HAP-1 (cell line): ENCODE measurements around the gene BMAL2.

Experiments used
- DNase-seq, 2 experiments: peaks; one replicate each; pipeline ENCODE4 v3.0.0-alpha.2; 2016 to 2020; ENCODE audit warnings: low spot score in 2 of 2
- H3K27me3 ChIP-seq: fragments of 250-450 bp; sonication (Bioruptor Pico); 2 replicates; pipeline ENCODE4 v1.5.1; 2020; ENCODE audit warnings: low read depth, mild to moderate bottlenecking, moderate library complexity
- H3K36me3 ChIP-seq: fragments of 250-450 bp; sonication (Bioruptor Pico); replicated peaks from 2 replicates; pipeline ENCODE4 v1.5.1; 2020; ENCODE audit warnings: mild to moderate bottlenecking
- H3K4me1 ChIP-seq: fragments of 250-450 bp; sonication (Bioruptor Pico); 2 replicates; pipeline ENCODE4 v1.5.1; 2020; ENCODE audit warnings: mild to moderate bottlenecking
- H3K4me3 ChIP-seq: fragments of 250-450 bp; sonication (Bioruptor Pico); 2 replicates; pipeline ENCODE4 v1.5.1; 2020; ENCODE audit warnings: mild to moderate bottlenecking, moderate library complexity
- H3K9me3 ChIP-seq: fragments of 250-450 bp; sonication (Bioruptor Pico); 2 replicates; pipeline ENCODE4 v1.5.1; 2020; ENCODE audit warnings: mild to moderate bottlenecking, moderate library complexity
- in situ Hi-C: fragments of 300-500 bp; cut with MboI; formaldehyde crosslinking; loops from 3 replicates; pipeline ENCODE4 v1.14.3; 2020; ENCODE audit warnings: low sequenced_read_pairs, inconsistent platforms, mixed read lengths

BMAL2 gene

GRCh38 chr12:27332714-27333402 lies at the start of gene BMAL2:
Gene BMAL2 (plus strand): TSS chr12:27332836. CDS start chr12:27333073, 237 bp downstream.
- Histone ChIP-seq H3K27me3 (no peaks in the 10 kb centered on the region), H3K4me1 (peaks cover 21% of the 10 kb centered on the region), H3K36me3 (no peaks in the 10 kb centered on the region), H3K9me3 (no peaks in the 10 kb centered on the region), H3K4me3 (peak within 1 kb of the TSS; percentile 52)
- peak; percentile 70 to 81 for DNase-seq
- in situ Hi-C loops, result no loop called here

- H3K27me3 ChIP-seq, result no peaks in the 10 kb centered on the region
- no peak overlapping the region for H3K4me3 ChIP-seq
- no peak for DNase-seq
- in situ Hi-C loops, result no loop called here
- H3K36me3 ChIP-seq, result no peaks in the 10 kb centered on the region
- no peaks in the 10 kb centered on the region for H3K9me3 ChIP-seq
- H3K4me1 ChIP-seq, result no peaks in the 10 kb centered on the region
Observed at GRCh38 chr12:27284021-27284420, 48.6 kb upstream of the BMAL2 start.

- in situ Hi-C loops, result no loop called here
- Histone ChIP-seq H3K36me3 (no peaks in the 10 kb centered on the region), H3K27me3 (no peaks in the 10 kb centered on the region), H3K4me1 (no peaks in the 10 kb centered on the region), H3K4me3 (no peak overlapping the region), H3K9me3 (no peaks in the 10 kb centered on the region)
- DNase-seq, result no peak
Observed at GRCh38 chr12:27284751-27285150, 47.9 kb upstream of the BMAL2 start.

DNA sequence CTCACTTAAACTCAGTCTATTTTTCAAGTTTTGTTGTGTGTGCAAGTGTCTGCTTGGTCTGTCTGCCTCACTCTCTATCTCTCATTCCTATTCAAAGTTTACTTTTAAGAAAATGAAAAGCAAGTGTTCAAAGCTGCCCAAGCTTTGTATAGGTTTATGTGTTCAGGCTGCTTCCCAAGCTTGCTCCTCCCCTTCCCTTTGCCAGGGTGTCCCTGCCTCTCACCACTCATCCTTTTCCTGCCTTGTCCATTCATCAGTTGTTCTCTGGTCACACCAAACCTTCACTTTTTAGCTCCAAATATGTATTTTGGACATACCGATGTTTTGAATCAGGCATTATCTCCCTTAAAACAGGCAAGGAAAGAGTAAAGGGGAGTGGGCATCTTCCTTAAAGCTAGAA lies 47.2 kb upstream of the BMAL2 start:
- H3K4me1 ChIP-seq, result peaks cover 2% of the 10 kb centered on the region
- H3K27me3 ChIP-seq, result no peaks in the 10 kb centered on the region
- no peaks in the 10 kb centered on the region for H3K36me3 ChIP-seq
- no peak overlapping the region for H3K4me3 ChIP-seq
- H3K9me3 ChIP-seq, result no peaks in the 10 kb centered on the region
- DNase-seq, result no peak
- in situ Hi-C loops, result no loop called here

GRCh38 chr12:27289414-27289813 lies 43.2 kb upstream of the BMAL2 start:
- Histone ChIP-seq H3K9me3 (no peaks in the 10 kb centered on the region), H3K4me1 (peaks cover 39% of the 10 kb centered on the region), H3K27me3 (no peaks in the 10 kb centered on the region), H3K36me3 (no peaks in the 10 kb centered on the region), H3K4me3 (no peak overlapping the region)
- no peak for DNase-seq
- in situ Hi-C loops, result no loop called here

DNA sequence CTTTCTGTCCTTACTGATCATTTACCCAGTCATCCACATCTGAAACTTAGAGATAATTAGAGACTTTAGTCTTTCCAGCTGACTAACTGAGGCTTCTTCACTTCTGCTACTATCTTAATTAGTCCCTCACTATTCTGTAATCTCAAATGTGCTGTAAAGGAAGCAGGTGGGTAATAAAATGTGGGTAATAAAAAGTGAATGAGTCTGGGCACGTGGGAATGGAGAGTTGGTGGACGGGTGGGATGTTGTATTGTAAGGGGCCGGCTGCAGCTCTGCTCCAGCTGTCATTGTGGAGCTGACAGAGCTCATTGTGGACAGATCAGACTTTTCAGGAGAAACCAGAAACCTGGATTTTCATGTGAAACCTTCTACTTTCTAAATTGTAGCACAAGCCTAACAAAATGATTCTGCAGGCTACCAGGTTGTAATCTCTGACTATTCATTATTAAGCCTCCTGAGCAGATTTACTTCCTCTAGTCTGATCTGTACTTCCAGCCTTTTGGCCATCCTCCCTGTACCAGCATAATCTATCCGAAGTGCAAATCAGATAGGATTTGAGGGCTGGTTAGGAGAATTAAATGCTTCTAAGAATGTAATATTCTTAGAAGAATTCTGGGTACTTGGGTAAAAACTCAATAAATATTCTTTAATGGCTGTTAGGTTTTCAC lies 42.0 kb upstream of the BMAL2 start:
- H3K27me3 ChIP-seq, result no peaks in the 10 kb centered on the region
- in situ Hi-C loops, result loop anchor here (10.0 kb wide), 1 partner anchor 46 kb away; the partner anchor contains the start of gene STK38L
- H3K4me3 ChIP-seq, result no peak overlapping the region
- H3K4me1 ChIP-seq, result peaks cover 43% of the 10 kb centered on the region
- H3K9me3 ChIP-seq, result no peaks in the 10 kb centered on the region
- no peaks in the 10 kb centered on the region for H3K36me3 ChIP-seq
- DNase-seq, result no peak

- Histone ChIP-seq H3K27me3 (no peaks in the 10 kb centered on the region), H3K4me3 (no peak overlapping the region), H3K36me3 (no peaks in the 10 kb centered on the region), H3K9me3 (no peaks in the 10 kb centered on the region), H3K4me1 (peaks cover 43% of the 10 kb centered on the region)
- in situ Hi-C loops, result loop anchor here (10.0 kb wide), 1 partner anchor 47 kb away; the partner anchor contains the start of gene STK38L
- peak in 1 of 2 experiments; percentile 78 for DNase-seq
Observed at GRCh38 chr12:27291862-27292261, 40.8 kb upstream of the BMAL2 start.

DNA sequence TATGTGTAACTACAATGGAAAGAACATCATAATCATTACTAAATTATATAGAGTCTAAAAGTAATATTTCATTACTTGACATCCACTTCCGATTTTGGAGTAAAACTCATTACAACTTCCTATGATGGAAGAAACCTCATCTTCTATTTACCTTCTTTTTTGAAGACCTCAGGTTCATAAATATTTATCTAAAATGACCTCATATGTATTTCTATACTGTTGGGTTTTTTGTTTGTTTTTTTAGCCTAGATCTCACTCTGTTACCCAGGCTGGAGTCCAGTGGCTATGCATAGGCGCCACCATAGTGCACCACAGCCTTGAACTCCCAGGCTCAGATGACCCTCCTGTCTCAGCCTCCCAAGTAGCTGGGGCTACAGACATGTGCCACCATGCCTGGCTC lies 39.9 kb upstream of the BMAL2 start:
- in situ Hi-C loops, result loop anchor here (10.0 kb wide), 1 partner anchor 48 kb away; the partner anchor contains the start of gene STK38L
- Histone ChIP-seq H3K36me3 (no peaks in the 10 kb centered on the region), H3K4me3 (no peak overlapping the region), H3K27me3 (no peaks in the 10 kb centered on the region), H3K9me3 (no peaks in the 10 kb centered on the region), H3K4me1 (peaks cover 43% of the 10 kb centered on the region)
- no peak for DNase-seq

DNA sequence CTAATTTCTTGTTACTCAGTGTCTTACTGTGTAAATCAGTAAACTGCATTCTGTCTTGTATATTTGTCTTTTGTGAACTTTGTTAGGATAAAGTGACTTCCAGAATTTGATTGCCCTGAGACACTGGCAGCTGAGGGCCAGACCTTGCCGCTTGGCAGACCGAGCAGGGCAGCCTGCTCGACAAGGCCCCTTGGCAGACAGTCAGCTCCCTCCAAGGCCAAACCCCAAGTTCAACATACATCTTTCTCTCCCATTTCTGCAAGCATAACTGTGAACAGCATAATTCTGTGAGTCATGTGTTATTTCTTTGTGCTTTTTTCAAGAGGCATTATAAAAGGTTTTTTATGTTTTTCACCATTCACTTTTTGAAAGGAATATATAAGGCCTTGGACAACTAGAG lies 39.2 kb upstream of the BMAL2 start:
- Histone ChIP-seq H3K36me3 (no peaks in the 10 kb centered on the region), H3K27me3 (no peaks in the 10 kb centered on the region), H3K9me3 (no peaks in the 10 kb centered on the region), H3K4me1 (peaks cover 43% of the 10 kb centered on the region), H3K4me3 (no peak overlapping the region)
- peak; percentile 49 to 66 for DNase-seq
- in situ Hi-C loops, result loop anchor here (10.0 kb wide), 1 partner anchor 49 kb away; the partner anchor contains the start of gene STK38L

DNA sequence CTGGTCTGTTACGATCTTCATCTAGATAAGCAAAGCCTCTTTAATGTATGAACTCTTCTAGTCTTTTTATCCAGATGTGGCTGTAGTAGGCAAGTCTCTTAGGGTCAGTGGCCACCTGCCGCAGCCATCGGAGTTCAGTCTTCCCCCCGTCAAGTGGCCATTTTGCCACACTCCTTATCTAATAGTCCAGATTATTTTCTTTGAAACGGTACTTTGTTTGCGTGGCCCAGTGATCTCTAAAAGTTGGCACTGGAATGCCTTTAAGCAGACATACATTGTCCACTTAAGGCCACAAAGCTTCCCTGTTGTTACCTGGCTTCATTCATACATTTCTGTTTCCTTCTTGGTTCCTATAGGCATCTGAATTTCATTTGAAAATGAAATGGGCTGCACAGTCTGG lies 36.0 kb upstream of the BMAL2 start:
- H3K4me1 ChIP-seq, result peaks cover 29% of the 10 kb centered on the region
- H3K36me3 ChIP-seq, result no peaks in the 10 kb centered on the region; the same call in 1 of the 2 replicates
- H3K9me3 ChIP-seq, result no peaks in the 10 kb centered on the region
- in situ Hi-C loops, result loop anchor here (10.0 kb wide), 1 partner anchor 52 kb away; the partner anchor contains the start of gene STK38L
- H3K4me3 ChIP-seq, result no peak overlapping the region
- DNase-seq, result no peak
- no peaks in the 10 kb centered on the region for H3K27me3 ChIP-seq

GRCh38 chr12:27297566-27297965 lies 35.1 kb upstream of the BMAL2 start:
- no peaks in the 10 kb centered on the region for H3K27me3 ChIP-seq
- H3K9me3 ChIP-seq, result no peaks in the 10 kb centered on the region
- no peak for DNase-seq
- in situ Hi-C loops, result loop anchor here (10.0 kb wide), 1 partner anchor 53 kb away; the partner anchor contains the start of gene STK38L
- no peak overlapping the region for H3K4me3 ChIP-seq
- H3K36me3 ChIP-seq, result no peaks in the 10 kb centered on the region; the same call in 1 of the 2 replicates
- peaks cover 27% of the 10 kb centered on the region for H3K4me1 ChIP-seq

GRCh38 chr12:27299102-27299501 lies 33.5 kb upstream of the BMAL2 start:
- no peaks in the 10 kb centered on the region; the same call in 1 of the 2 replicates for H3K36me3 ChIP-seq
- no peak for DNase-seq
- H3K9me3 ChIP-seq, result no peaks in the 10 kb centered on the region
- no peak overlapping the region for H3K4me3 ChIP-seq
- peaks cover 11% of the 10 kb centered on the region for H3K4me1 ChIP-seq
- in situ Hi-C loops, result loop anchor here (10.0 kb wide), 1 partner anchor 54 kb away; the partner anchor contains the start of gene STK38L
- H3K27me3 ChIP-seq, result no peaks in the 10 kb centered on the region

DNA sequence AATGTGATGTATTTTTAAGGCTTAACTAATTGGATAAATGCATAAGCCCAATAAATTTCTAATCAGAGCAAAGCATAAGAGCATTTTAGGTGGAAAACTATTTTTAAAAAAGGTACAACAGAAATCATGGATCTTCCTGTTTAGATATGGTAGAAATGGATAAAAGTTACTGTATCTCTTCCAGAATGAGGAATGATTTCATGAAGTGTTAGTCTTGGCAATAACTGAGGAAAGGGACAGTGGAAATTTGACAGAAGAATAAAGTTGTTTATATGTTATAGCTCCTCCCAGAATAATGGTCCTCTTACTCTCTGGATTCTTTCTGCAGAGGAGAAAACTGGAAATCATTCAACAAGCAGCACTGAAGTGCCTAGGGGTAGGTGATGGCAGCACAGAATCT lies 32.4 kb upstream of the BMAL2 start:
- Histone ChIP-seq H3K27me3 (no peaks in the 10 kb centered on the region), H3K9me3 (no peaks in the 10 kb centered on the region), H3K4me1 (peaks cover 8% of the 10 kb centered on the region), H3K36me3 (no peaks in the 10 kb centered on the region; the same call in 1 of the 2 replicates), H3K4me3 (no peak overlapping the region)
- in situ Hi-C loops, result loop anchor here (25.0 kb wide), 1 partner anchor 263 kb away; no protein-coding TSS in a partner anchor
- no peak for DNase-seq
